Measurements from ENCODE around the gene C1QL4. TPM values are rescaled to one million over a fixed set of nuclear protein-coding genes. Genes with fewer than 3 reads are reported as not detected.

C1QL4 gene
- total RNA-seq, 4 donors from 2014 or later = 1.7 TPM; not detected in 3

DNA sequence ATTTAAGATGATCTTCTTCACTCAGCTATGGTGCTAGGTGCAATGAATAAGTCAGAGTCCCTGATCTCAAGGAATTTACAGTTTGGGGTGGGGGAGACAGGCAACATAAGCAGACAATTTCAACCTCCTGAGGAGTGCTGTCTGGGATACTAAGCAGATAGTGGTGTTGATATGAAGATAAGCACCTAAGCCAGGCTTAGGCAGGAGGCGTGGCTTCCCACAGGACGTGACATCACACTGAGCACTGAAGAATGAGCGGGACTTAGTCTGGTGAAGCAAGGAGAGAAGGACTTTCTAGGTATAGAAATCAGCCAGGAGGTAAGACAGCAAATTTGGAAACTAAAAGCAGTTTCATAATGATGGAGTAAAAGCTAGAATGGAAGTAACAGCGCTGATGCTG is 35.2 kb downstream of the C1QL4 start:
- no peak overlapping the region for H3K4me3 ChIP-seq
- DNase-seq = no peak
- intact Hi-C loops (cut with DNase I; ENCODE audit: low total_unique reads) = no loop called here
- TF ChIP-seq, protein P1, sequence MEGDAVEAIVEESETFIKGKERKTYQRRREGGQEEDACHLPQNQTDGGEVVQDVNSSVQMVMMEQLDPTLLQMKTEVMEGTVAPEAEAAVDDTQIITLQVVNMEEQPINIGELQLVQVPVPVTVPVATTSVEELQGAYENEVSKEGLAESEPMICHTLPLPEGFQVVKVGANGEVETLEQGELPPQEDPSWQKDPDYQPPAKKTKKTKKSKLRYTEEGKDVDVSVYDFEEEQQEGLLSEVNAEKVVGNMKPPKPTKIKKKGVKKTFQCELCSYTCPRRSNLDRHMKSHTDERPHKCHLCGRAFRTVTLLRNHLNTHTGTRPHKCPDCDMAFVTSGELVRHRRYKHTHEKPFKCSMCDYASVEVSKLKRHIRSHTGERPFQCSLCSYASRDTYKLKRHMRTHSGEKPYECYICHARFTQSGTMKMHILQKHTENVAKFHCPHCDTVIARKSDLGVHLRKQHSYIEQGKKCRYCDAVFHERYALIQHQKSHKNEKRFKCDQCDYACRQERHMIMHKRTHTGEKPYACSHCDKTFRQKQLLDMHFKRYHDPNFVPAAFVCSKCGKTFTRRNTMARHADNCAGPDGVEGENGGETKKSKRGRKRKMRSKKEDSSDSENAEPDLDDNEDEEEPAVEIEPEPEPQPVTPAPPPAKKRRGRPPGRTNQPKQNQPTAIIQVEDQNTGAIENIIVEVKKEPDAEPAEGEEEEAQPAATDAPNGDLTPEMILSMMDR (IDR thresholded peaks at IDR 0.05) = no peak
- no peak for TF ChIP-seq POLR2A (IDR thresholded peaks at IDR 0.05)
- no peaks in the 10 kb centered on the region for H3K36me3 ChIP-seq
- no peak overlapping the region for H3K27ac ChIP-seq
- H3K27me3 ChIP-seq = peaks cover 16 to 29% of the 10 kb centered on the region in 2 donors
- H3K4me1 ChIP-seq = peaks cover 0 to 7% of the 10 kb centered on the region in 2 donors
- H3K9me3 ChIP-seq = no peaks in the 10 kb centered on the region

DNA sequence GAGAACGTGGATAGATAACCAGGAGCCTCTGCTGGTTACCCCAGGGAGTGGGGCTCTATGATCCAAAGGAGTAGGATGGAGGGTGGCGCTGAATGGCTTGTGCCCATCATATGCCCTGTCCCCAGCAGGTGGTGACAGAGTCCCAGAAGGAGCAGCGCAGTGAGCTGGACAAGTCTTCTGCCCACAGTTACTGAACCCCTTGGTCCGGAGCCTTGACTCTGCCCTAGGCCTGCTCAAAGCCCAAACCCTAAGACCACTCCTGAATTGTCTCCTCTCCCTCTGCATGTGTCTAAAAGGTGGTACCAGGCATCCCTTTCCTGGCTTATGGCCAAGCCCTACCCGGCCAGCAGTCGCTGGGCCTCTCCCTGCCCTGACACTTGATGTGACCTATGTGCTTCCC is 38.8 kb downstream of the C1QL4 start:
- H3K4me3 ChIP-seq = no peak overlapping the region
- no peaks in the 10 kb centered on the region for H3K36me3 ChIP-seq
- no peak overlapping the region for H3K27ac ChIP-seq
- H3K9me3 ChIP-seq = no peaks in the 10 kb centered on the region
- peaks cover 24 to 40% of the 10 kb centered on the region in 2 donors for H3K27me3 ChIP-seq
- intact Hi-C loops (cut with DNase I; ENCODE audit: low total_unique reads) = no loop called here
- DNase-seq = no peak
- TF ChIP-seq, protein P1 (IDR thresholded peaks at IDR 0.05) = no peak
- TF ChIP-seq POLR2A (IDR thresholded peaks at IDR 0.05) = no peak
- H3K4me1 ChIP-seq = peaks cover 0 to 12% of the 10 kb centered on the region in 2 donors

DNA sequence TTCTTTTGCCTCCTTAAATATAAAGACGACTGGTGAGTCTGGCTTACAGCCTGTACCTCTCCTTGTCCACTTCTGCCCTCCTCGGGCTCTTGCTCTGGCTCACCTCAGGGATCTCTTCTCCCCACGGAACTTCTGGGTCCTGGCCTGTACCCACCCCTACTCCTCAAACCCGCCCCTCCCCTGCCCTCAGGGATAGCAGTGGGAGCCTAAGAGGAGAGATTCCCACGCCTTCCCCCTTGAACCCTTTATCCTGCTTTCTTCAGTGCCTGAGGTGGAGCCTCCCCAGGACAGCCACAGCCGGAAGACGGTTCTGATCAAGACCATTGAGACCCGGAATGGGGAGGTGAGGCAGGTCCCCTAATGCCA is 39.3 kb downstream of the C1QL4 start:
- Histone ChIP-seq H3K9me3 (no peaks in the 10 kb centered on the region), H3K36me3 (no peaks in the 10 kb centered on the region), H3K27ac (no peak overlapping the region), H3K4me1 (peaks cover 0 to 15% of the 10 kb centered on the region in 2 donors), H3K4me3 (no peak overlapping the region), H3K27me3 (peaks cover 24 to 40% of the 10 kb centered on the region in 2 donors)
- intact Hi-C loops (cut with DNase I; ENCODE audit: low total_unique reads) = no loop called here
- TF ChIP-seq, protein P1 (IDR thresholded peaks at IDR 0.05) = no peak
- TF ChIP-seq POLR2A (IDR thresholded peaks at IDR 0.05) = no peak
- DNase-seq = no peak

DNA sequence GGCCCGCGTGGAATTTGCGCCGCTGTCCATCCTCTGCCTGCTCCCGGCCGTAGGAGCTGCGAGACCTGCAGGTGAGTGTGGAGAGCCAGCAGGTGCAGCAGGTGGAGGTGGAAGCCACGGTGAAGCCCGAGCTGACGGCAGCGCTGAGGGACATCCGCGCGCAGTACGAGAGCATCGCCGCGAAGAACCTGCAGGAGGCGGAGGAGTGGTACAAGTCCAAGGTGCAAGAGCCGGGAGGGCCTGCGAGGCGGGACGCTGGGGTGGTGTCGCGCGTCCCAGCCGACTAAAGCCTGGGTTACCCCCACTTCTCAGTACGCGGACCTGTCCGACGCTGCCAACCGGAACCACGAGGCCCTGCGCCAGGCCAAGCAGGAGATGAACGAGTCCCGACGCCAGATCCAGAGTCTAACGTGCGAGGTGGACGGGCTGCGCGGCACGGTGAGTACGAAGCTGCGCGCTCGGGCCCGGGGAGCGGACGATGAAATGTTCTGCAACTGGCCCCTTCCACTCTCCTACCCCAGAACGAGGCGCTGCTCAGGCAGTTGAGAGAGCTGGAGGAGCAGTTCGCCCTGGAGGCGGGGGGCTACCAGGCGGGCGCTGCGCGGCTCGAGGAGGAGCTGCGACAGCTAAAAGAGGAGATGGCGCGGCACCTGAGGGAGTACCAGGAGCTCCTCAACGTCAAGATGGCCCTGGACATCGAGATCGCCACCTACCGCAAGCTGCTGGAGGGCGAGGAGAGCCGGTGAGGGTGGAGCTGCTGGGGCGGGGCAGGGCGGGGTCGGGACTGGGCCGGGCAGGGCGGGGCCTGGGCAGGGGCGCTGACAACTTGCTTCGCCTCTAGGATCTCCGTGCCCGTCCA is 39.9 kb downstream of the C1QL4 start:
- Histone ChIP-seq H3K9me3 (no peaks in the 10 kb centered on the region), H3K27ac (no peak overlapping the region), H3K4me1 (peaks cover 0 to 15% of the 10 kb centered on the region in 2 donors), H3K36me3 (no peaks in the 10 kb centered on the region), H3K4me3 (no peak overlapping the region), H3K27me3 (peaks cover 24 to 40% of the 10 kb centered on the region in 2 donors)
- TF ChIP-seq, protein P1 (IDR thresholded peaks at IDR 0.05) = peak in 1 of 4 experiments; percentile 0
- TF ChIP-seq POLR2A (IDR thresholded peaks at IDR 0.05) = no peak
- DNase-seq = no peak
- intact Hi-C loops (cut with DNase I; ENCODE audit: low total_unique reads) = no loop called here

DNA sequence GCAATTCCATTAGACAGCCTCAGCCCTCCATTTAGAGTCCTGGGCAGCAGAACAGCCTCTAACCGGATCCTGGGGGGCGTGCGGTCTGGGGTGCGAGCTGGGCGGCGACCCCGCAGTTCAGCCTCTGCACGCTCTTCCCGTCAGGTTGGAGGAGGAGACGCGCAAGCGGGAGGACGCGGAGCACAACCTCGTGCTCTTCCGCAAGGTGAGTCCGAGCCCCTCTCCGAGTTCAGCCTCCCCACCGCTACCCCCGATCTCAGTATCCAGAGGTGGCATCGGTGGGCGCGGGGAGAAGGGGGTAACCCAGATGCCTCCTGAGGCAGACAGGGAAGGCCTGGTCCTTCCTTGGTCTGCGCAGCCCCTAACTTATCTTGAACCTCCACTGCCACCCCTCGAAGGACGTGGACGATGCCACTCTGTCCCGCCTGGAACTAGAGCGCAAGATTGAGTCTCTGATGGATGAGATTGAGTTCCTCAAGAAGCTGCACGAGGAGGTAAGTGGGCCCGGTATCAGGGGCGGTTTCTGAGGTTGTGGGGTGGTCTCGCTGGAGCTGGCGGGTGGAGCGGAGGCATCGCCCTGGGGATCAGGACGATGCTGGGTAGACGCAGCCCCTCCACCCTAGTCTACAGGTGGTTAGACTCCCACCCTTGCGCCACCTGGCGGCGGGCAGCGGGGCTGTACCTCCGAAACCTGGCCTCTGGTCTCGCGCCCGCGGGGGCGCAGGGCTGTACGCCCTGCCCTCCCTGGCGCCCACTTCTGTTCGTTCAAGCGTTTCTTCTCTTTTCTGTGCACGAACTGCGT is 40.8 kb downstream of the C1QL4 start:
- Histone ChIP-seq H3K27me3 (peaks cover 24 to 35% of the 10 kb centered on the region in 2 donors), H3K36me3 (no peaks in the 10 kb centered on the region), H3K4me1 (peaks cover 0 to 15% of the 10 kb centered on the region in 2 donors), H3K4me3 (no peak overlapping the region), H3K27ac (no peak overlapping the region), H3K9me3 (no peaks in the 10 kb centered on the region)
- no peak for TF ChIP-seq POLR2A (IDR thresholded peaks at IDR 0.05)
- TF ChIP-seq, protein P1 (IDR thresholded peaks at IDR 0.05) = peak; percentile 32 to 39 (median 36)
- DNase-seq = no peak
- intact Hi-C loops (cut with DNase I; ENCODE audit: low total_unique reads) = no loop called here

All from uterus (tissue), 4 donors.